Activated naive CD4-positive, alpha-beta T cell treated with Interleukin-2 at 50 U/mL for 16 hours (primary cell): Measurements from ENCODE around the gene FAM114A2.

ENCODE experiments used
- DNase-seq: peaks from one replicate; pipeline ENCODE4 v3.0.0-alpha.2; 2020

FAM114A2 gene

GRCh38 chr5:153981905-153982605, 56.7 kb downstream of the FAM114A2 start:
- DNase-seq, result no peak

DNA sequence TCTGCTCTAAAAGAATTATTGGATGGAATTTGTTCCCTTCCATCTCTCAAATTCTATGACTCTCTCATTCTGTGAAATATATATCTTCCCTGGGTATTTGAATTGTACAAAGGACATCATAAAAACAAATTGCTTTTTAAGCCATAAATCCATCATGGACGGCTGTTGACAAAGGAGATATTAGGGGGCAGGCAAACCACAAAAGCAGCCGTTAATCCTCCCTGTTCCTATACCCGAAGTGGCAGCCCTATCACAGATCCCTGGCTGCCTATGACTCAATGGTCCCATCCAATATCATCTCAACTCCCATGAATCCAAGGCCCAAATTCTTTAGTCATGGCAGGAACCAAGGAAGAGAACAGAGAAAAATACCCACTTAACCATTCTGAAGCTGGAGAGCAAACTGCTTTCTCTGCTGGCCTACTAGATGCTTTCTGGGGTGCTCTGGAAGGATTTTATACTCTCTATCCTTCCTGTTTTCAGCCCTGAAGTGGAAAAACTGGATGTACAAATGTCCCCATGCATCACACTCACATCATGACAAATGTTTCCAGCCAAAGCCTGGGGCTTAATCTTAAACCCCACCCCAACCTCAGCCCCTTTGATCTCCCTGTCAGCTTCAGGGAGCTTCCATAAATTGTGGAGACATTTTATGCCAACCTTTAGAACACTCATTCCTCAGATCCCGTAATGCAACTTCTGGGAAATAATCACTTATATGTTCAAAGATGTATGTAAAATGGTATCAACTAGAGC, 59.5 kb downstream of the FAM114A2 start:
- DNase-seq, result no peak

GRCh38 chr5:153974813-153975163, 63.9 kb downstream of the FAM114A2 start:
- DNase-seq, result no peak

DNA sequence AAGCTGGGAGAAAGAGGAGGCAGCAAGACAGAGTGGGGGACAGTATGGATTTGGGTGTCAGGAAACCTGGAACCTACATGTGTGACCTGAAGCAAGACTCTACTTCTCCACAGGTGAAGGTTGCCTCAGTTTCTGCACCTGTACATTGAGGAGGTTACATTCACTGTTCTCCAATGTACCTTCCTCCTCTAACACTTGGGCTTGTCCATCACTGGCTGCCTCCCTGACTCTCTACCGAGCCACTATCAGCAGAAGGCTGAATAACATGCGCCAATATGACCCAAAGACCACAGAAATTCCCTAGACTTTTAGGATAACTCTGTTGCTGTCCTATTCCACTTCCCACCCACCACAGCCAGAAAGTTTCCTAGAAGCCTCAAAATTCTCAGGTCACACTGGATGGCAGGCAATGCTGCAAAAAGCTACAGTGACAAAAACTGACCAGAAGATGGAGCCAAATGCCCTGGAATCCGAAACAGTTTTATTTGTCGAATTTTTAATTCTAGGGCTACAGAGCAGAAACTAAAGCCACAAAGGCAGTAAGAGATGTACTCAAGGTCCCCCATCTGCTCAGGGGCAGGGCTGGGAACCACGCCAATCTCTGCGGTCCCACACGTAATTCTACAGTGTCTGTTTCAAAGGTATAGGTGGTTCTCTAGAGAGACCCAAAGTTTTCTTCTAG, 64.4 kb downstream of the FAM114A2 start:
- DNase-seq, result peak; percentile 13

DNA sequence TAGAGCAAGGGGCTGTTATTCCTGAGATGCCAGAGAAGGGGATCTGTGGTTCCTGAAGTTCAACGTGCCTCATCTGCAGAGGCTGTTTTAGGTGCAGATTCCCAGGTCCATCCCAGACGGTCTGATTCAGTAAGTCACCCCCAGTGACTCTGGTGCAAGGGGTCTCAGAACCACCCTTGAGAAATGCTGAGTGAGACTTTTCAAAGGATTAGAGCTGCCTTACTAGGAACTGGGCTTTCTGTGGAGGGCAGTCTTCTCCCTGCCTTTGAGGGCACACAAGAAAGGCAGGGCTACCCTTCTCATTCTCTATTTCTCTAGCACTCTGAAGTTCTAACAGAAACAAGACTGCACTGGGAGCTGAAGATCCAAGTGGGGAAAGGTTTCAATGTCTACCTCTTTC, 66.5 kb downstream of the FAM114A2 start:
- DNase-seq, result no peak

- DNase-seq, result no peak
These were observed 68.2 kb downstream of the FAM114A2 start for GRCh38 chr5:153970496-153970895.

- no peak for DNase-seq
These were observed 69.2 kb downstream of the FAM114A2 start for GRCh38 chr5:153969563-153969895.

- DNase-seq, result no peak
These were observed 69.7 kb downstream of the FAM114A2 start for GRCh38 chr5:153968761-153969562.

DNA sequence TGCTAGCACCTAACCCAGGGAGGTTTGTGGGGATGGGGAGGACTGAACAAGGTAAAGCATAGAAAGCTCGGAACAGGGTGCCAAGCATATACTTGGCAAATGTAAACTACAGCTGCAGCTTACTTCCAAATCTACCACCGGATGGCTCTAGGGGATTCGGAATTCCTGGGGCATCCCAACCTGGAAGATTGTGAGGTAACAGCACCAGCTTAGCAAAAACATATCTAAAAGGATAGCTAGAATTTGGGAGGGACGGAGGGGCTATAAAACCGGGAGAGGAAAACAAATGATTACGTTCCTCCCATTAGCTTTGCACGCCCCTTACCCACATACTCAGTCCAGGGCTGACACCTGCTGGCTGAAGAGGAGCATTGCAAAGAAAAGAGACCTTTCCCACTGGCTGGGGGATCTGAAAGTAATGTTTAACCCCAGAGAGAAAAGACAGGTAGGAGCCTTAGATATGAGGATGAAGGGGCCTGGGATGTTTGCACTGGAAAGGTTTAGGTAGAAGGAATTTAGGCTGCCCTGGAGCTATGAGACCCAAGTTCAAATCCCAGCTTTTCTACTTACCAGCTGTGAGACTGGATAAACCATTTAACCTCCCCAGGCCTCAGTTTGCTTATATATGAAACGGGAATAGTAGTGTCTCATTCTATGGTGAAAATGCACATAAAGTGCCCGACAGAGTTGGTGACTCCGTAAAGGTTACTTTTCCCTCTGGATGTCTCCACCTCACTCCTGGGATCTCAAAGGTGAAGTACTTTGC, 73.6 kb downstream of the FAM114A2 start:
- peak; percentile 27 for DNase-seq

DNA sequence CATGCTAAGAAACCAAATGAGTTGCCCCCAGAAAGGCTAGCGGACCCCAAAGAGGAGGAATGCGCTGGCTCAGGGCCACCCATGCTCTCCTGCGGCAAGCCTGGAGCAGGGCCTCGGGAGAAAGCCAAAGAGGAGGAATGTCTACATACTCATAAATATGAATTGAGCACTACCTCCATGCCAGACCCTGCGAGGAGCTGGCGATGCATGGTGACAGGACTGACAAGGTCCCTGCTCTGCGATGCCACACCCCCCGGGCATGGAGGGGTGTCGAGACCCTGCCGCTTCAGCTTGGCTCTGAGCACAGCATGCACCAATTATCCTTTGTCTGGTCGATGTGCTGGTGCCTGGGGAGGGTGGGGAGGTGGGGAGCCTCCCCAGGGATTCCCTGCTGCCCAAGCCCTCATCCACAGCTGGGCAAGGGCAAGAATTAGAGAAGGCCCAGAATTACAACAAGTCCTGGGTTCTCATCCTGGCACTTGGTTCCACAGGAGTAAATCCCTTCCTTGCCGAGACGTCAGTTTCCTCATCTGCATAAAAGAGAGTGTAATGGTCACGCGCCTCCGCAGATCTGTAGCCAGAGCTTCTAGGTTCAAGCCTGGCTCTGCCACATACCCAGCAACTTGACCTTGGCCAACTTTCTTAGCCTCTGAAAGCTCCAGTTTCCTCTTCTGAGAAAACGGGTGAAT, 74.4 kb downstream of the FAM114A2 start:
- no peak for DNase-seq

- DNase-seq, result peak; percentile 4
These were observed 78.2 kb downstream of the FAM114A2 start for GRCh38 chr5:153960269-153961215.

DNA sequence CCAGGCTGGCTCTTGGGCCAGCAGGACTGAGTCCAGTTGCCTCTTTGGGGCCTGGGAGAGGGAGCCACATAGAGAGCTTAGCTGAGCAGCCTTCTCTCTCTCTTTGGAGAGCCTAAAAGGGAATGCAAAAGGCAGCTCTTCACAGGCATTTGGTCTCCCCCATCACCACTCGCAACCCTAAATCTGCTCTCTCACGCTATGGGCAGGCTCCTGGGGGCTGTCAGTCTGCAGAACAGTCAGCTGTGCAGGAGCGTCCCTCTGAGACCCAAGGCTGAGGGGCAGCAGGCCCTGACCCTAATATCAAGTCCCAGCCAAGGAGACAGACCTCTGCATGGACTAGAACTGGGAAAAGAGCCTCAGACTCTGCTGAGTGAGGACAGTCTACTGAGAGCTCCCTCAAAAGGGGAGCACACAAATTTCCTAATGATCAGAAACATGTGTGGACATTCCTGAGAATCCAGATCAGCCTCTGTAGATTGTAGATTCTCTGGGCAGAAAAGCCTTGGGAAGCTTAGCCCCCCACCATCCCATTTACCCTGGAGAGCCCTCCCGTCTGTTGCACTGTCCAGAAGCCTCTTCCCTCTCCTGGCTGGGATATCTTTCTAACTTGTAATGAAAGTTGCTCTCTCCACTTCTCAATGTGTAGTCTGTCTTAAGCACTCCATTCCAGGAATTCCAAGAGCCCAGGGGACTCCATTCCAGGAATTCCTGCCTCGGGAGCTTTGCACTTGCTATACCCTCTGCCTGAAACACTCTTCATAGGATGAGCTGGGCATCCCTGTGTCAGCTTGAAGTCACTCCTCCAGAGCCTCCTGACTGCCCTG, 79.4 kb downstream of the FAM114A2 start:
- no peak for DNase-seq

GRCh38 chr5:153957205-153957604, 81.5 kb downstream of the FAM114A2 start:
- DNase-seq, result no peak

DNA sequence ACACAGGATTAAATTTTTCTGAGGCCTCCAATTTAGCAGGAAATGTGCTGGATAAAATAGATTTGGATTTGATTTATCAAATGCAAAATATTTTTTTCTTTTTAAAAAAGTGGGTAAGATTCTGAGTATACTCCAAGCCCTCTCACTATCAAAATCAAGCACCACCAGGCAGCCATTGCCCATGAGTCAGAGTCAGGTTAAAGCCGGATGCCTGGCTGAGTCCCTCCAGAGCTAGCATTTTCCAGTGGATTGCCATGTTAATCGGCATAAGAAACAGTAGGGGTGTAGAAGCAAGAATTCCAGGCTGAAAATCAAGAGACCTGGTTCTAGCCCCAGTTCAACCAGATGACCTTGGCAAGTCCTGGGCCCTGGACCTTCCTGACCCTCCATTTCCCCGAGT, 85.3 kb downstream of the FAM114A2 start:
- no peak for DNase-seq

DNA sequence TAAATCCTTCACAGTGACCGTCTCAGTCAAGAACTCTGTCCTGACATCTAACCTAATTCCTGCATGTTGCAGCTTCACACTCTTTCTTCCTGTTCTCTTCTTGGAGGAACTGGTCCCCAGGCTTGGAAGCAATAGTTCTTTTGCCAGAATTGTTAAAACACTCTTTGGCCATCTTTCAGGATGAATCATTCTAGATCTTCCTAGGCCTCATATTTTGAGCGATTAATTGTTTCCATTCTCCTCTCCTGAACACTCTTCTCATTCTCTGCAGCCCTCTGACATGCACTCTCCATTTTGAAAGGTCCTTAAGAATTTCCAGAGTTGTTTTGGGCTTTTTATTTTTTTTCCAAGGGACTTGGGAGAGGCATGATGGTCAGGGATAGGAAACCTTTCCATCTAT, 85.8 kb downstream of the FAM114A2 start:
- DNase-seq, result no peak

DNA sequence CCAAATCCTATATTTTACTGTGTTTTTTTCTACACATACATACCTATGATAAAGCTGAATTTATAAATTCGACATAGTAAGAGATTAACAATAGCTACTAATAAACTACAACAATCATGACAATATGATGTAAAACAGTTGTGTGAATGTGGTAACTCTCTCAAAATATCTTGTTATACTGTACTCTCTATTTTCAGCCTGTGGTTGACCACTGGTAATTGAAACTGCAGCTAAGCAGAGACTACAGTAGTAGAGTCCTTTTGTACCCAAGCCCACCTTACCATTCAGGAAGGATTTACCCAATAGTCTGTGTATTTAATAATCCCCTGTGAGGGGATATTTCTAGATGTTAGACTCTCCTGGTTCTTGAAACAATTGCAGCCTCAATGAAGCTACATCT, 86.7 kb downstream of the FAM114A2 start:
- no peak for DNase-seq

- DNase-seq, result no peak
These were observed 97.4 kb downstream of the FAM114A2 start for GRCh38 chr5:153941265-153941664.
